Ramos (cell line): ENCODE results near the gene MROH8.

ENCODE experiments used
- in situ Hi-C: fragments of 300-500 bp; cut with MboI; formaldehyde crosslinking; loops from one replicate; pipeline ENCODE4 v1.14.3; 2022; ENCODE audit warnings: low sequenced_read_pairs; ENCODE audit not compliant: unreplicated experiment

The MROH8 gene

GRCh38 chr20:37200926-37201826 lies 21.8 kb upstream of the MROH8 start:
- in situ Hi-C loops, result no loop called here

- in situ Hi-C loops, result no loop called here
These were observed 21.0 kb upstream of the MROH8 start for GRCh38 chr20:37200376-37200775.

- in situ Hi-C loops, result no loop called here
These were observed 19.7 kb upstream of the MROH8 start for GRCh38 chr20:37198932-37199660.

GRCh38 chr20:37194621-37195417 lies 15.5 kb upstream of the MROH8 start:
- in situ Hi-C loops, result no loop called here

- in situ Hi-C loops, result no loop called here
These were observed 14.5 kb upstream of the MROH8 start for GRCh38 chr20:37193821-37194220.

- in situ Hi-C loops, result no loop called here
These were observed 13.9 kb upstream of the MROH8 start for GRCh38 chr20:37193226-37193625.

- in situ Hi-C loops, result no loop called here
These were observed 12.9 kb upstream of the MROH8 start for GRCh38 chr20:37192137-37192854.

- in situ Hi-C loops, result no loop called here
These were observed 11.2 kb upstream of the MROH8 start for GRCh38 chr20:37190354-37191112.

GRCh38 chr20:37189416-37190016 lies 10.2 kb upstream of the MROH8 start:
- in situ Hi-C loops, result no loop called here

GRCh38 chr20:37188787-37189186 lies 9.4 kb upstream of the MROH8 start:
- in situ Hi-C loops, result no loop called here

GRCh38 chr20:37185686-37186085 lies 6.3 kb upstream of the MROH8 start:
- in situ Hi-C loops, result no loop called here

GRCh38 chr20:37179683-37180524 lies 556 bp upstream of the MROH8 start:
- in situ Hi-C loops, result no loop called here

- in situ Hi-C loops, result no loop called here
These were observed 6.5 kb downstream of the MROH8 start for GRCh38 chr20:37172836-37173235.

GRCh38 chr20:37166867-37167266 lies 12.5 kb downstream of the MROH8 start:
- in situ Hi-C loops, result no loop called here

GRCh38 chr20:37165031-37165430 lies 14.3 kb downstream of the MROH8 start:
- in situ Hi-C loops, result no loop called here

GRCh38 chr20:37163832-37164554 lies 15.4 kb downstream of the MROH8 start:
- in situ Hi-C loops, result no loop called here

GRCh38 chr20:37162646-37163045 lies 16.7 kb downstream of the MROH8 start:
- in situ Hi-C loops, result no loop called here
